Measurements from ENCODE around the gene PROCR. TPM values are rescaled to one million over a fixed set of nuclear protein-coding genes. Genes with fewer than 3 reads are reported as not detected.

Gene PROCR
- 105 to 147 TPM (median 140 TPM) in 5 replicates for total RNA-seq (2022; extraction: Qiagen RNA extraction)

GRCh38 chr20:35171753-35172433 is at the start of gene PROCR:
TSS of gene PROCR (plus strand) at chr20:35172072. CDS start at chr20:35172155, 83 bp downstream.

GRCh38 chr20:35146920-35147574 is 24.8 kb upstream of the PROCR start, which contains the start of gene EDEM2:
TSS of gene EDEM2 (minus strand) at chr20:35147336. CDS start at chr20:35147258, 78 bp downstream.

GRCh38 chr20:35226126-35226883 is 54.4 kb downstream of the PROCR start, which contains the start of gene MMP24:
TSS of gene MMP24 (plus strand) at chr20:35226690. CDS start at chr20:35226739, 49 bp downstream.

Other genes with a start within 250 kb of the PROCR start
- 55.9 to 60.4 TPM (median 57.3 TPM) in 5 replicates for gene GSS, start 216.3 kb upstream of the PROCR start, total RNA-seq (2022; extraction: Qiagen RNA extraction)
- 0.02 to 0.12 TPM (median 0.09 TPM) in 5 replicates for gene MYH7B, start 216.2 kb upstream of the PROCR start, total RNA-seq (2022; extraction: Qiagen RNA extraction)
- gene TRPC4AP, start 79.3 kb upstream of the PROCR start, total RNA-seq (2022; extraction: Qiagen RNA extraction) = 58.4 to 66.2 TPM (median 62.9 TPM) in 5 replicates
- 53.4 to 59.5 TPM (median 56.5 TPM) in 5 replicates for gene EDEM2, start 24.7 kb upstream of the PROCR start, total RNA-seq (2022; extraction: Qiagen RNA extraction)
- 29.2 to 32.4 TPM (median 29.6 TPM) in 5 replicates for gene MMP24, start 54.6 kb downstream of the PROCR start, total RNA-seq (2022; extraction: Qiagen RNA extraction)
- 50.7 to 101 TPM (median 84.2 TPM) in 5 replicates for gene MMP24OS, start 106.0 kb downstream of the PROCR start, total RNA-seq (2022; extraction: Qiagen RNA extraction)
- 382 to 457 TPM (median 425 TPM) in 5 replicates for gene EIF6, start 112.7 kb downstream of the PROCR start, total RNA-seq (2022; extraction: Qiagen RNA extraction)
- gene FAM83C, start 120.4 kb downstream of the PROCR start, total RNA-seq (2022; extraction: Qiagen RNA extraction) = 0.06 to 0.16 TPM (median 0.13 TPM) in 5 replicates
- 29.1 to 42.9 TPM (median 30.5 TPM) in 5 replicates for gene UQCC1, start 239.9 kb downstream of the PROCR start, total RNA-seq (2022; extraction: Qiagen RNA extraction)